Cardiac muscle cell (in vitro differentiated cells and primary cell): ENCODE data around the gene LUZP1. TPM values are rescaled to one million over a fixed set of nuclear protein-coding genes. Genes with fewer than 3 reads are reported as not detected.

Experiments used
- DNase-seq, 2 donors: peaks; one replicate each; pipeline versions ENCODE4 v3.0.0 to v3.0.0-alpha.2; 2010 to 2017; ENCODE audit warnings: low read depth in 1 of 2, low spot score in 1 of 2
- H3K27ac ChIP-seq: fragments of 200-600 bp; sonication (generic); 2 replicates; pipeline ENCODE4 v1.5.1; 2016
- H3K27me3 ChIP-seq: fragments of 200-600 bp; sonication (generic); 2 replicates; pipeline ENCODE4 v1.6.0; 2016; ENCODE audit warnings: control low read depth
- H3K36me3 ChIP-seq: fragments of 200-600 bp; sonication (generic); 2 replicates; pipeline ENCODE4 v1.5.1; 2016; ENCODE audit warnings: control low read depth
- H3K4me1 ChIP-seq: fragments of 200-600 bp; sonication (generic); 2 replicates; pipeline ENCODE4 v1.8.1; 2017; ENCODE audit warnings: low read depth, mild to moderate bottlenecking, mixed run types
- H3K4me3 ChIP-seq: fragments of 200-600 bp; sonication (generic); 2 replicates; pipeline ENCODE4 v1.5.1; 2016; ENCODE audit warnings: mild to moderate bottlenecking
- H3K9me3 ChIP-seq: fragments of 200-600 bp; sonication (generic); 2 replicates; pipeline ENCODE4 v1.5.1; 2017; ENCODE audit warnings: low read depth, mild to moderate bottlenecking, control low read depth
- CTCF ChIP-seq: IDR thresholded peaks from 2 replicates; pipeline ENCODE4 v1.5.1; 2012; ENCODE audit warnings: low read depth, mild to moderate bottlenecking, low read length
- polyA plus RNA-seq: library from polyadenylated mRNA; unstranded; fragments of >200 nt; fragmentation: Nextera tagmentation; extraction: Ambion mirVana; gene quantifications from 2 replicates; pipeline ENCODE4 v1.2.1, GENCODE V29; 2016
- total RNA-seq: library from RNA; depleted of rRNA; stranded (reverse); fragments of >200 nt; gene quantifications from 2 replicates; pipeline ENCODE4 v1.2.3, GENCODE V29; 2016

The LUZP1 gene
- total and polyA plus RNA-seq, 2 experiments from 2014 or later, result 26.6 to 35.2 TPM

GRCh38 chr1:23156940-23157339, 11.7 kb downstream of the LUZP1 start:
- DNase-seq, result peak in 1 of 2 donors; percentile 7
- TF ChIP-seq CTCF, result no peak

GRCh38 chr1:23152966-23153684, 15.5 kb downstream of the LUZP1 start:
- Histone ChIP-seq H3K27ac (no peak overlapping the region), H3K9me3 (no peaks in the 10 kb centered on the region), H3K4me3 (no peak overlapping the region), H3K36me3 (no peaks in the 10 kb centered on the region), H3K4me1 (peaks cover 6% of the 10 kb centered on the region), H3K27me3 (no peaks in the 10 kb centered on the region)
- TF ChIP-seq CTCF, result no peak
- DNase-seq, result no peak

More at GRCh38 chr1:23156940-23157339, 11.7 kb downstream of the LUZP1 start:
- no peak overlapping the region for H3K4me3 ChIP-seq
- H3K9me3 ChIP-seq, result no peaks in the 10 kb centered on the region
- H3K27me3 ChIP-seq, result no peaks in the 10 kb centered on the region
- H3K27ac ChIP-seq, result no peak overlapping the region
- no peaks in the 10 kb centered on the region for H3K36me3 ChIP-seq
- no peaks in the 10 kb centered on the region for H3K4me1 ChIP-seq

GRCh38 chr1:23150742-23151141, 17.9 kb downstream of the LUZP1 start:
- Histone ChIP-seq H3K9me3 (no peaks in the 10 kb centered on the region), H3K27me3 (no peaks in the 10 kb centered on the region), H3K36me3 (no peaks in the 10 kb centered on the region), H3K4me3 (no peak overlapping the region), H3K27ac (no peak overlapping the region), H3K4me1 (peaks cover 6% of the 10 kb centered on the region)
- no peak for TF ChIP-seq CTCF
- DNase-seq, result no peak

- DNase-seq, result no peak
- Histone ChIP-seq H3K9me3 (no peaks in the 10 kb centered on the region), H3K36me3 (no peaks in the 10 kb centered on the region), H3K4me3 (no peak overlapping the region), H3K4me1 (peaks cover 6% of the 10 kb centered on the region), H3K27ac (no peak overlapping the region), H3K27me3 (no peaks in the 10 kb centered on the region)
- no peak for TF ChIP-seq CTCF
These were observed 18.5 kb downstream of the LUZP1 start for GRCh38 chr1:23150125-23150524.

DNA sequence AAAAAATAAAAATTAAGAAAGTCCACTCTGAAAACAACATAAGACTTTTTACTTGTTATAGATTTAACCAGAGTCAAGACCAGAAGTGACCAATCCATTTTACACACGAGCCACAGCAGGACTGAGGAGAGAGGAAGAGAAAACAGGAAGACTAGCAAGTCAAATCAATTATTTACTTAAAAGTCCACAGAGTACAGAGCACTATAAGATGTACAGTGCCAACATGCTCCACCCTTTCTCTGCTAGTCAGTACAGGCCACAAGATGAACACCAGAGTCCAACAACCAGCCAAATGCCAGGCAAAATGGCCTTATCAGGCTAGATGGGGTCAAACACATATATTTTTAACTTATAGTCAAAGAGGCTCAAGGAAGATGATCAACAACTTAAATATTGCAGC, 19.5 kb downstream of the LUZP1 start:
- no peak for DNase-seq
- no peak for TF ChIP-seq CTCF
- Histone ChIP-seq H3K4me1 (peaks cover 13% of the 10 kb centered on the region), H3K4me3 (no peak overlapping the region), H3K36me3 (no peaks in the 10 kb centered on the region), H3K27ac (peak overlapping the region; percentile 38), H3K27me3 (no peaks in the 10 kb centered on the region), H3K9me3 (no peaks in the 10 kb centered on the region)
